ENCODE data around the gene QKI.
A peak's percentile ranks its signal among the peaks of the same experiment; 100 is the strongest.

The QKI gene

DNA sequence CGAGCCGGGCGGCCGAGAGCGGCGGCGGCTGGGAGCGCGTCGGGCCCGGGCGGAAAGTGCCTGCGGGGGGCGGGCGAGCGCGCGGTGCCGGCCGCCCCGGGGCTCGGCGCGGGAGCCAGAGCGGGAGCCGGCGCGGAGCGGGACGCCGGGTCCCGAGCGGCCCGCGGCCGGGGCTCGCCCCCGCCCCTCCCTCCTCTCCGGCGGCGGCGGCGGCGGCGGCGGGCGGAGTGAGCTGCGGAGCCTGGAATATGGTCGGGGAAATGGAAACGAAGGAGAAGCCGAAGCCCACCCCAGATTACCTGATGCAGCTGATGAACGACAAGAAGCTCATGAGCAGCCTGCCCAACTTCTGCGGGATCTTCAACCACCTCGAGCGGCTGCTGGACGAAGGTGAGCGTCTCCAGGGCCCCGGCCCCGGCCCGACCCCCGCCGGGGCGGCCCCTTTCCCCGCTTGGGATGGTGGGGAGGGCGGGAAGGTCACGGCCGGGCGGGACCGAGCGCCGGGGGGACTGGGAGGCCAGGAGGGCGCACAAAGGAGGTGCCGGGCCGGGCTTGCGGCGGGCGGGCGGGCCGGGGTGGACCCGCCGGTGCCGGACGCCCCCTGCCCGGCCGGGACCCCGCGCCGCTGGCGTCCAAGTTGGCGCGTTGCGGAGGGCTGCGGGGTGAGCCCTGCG is 565 bp downstream of the QKI start:
- ATAC-seq (ENCODE audit: low read depth) (no peak), DNase-seq (ENCODE audit: low spot score) (no peak)
- Histone ChIP-seq H3K9me3 (ENCODE audit: severe bottlenecking) (no peaks in the 10 kb centered on the region), H3K36me3 (ENCODE audit: low read depth) (no peaks in the 10 kb centered on the region), H3K4me3 (ENCODE audit: severe bottlenecking) (peak overlapping the region; percentile 69), H3K27ac (ENCODE audit: poor library complexity, severe bottlenecking) (peak overlapping the region; percentile 92), H3K27me3 (ENCODE audit: insufficient read depth, poor library complexity, severe bottlenecking) (no peaks in the 10 kb centered on the region), H3K4me1 (ENCODE audit: insufficient read depth, poor library complexity, severe bottlenecking) (peaks cover 6% of the 10 kb centered on the region)
- TF ChIP-seq, protein P1, sequence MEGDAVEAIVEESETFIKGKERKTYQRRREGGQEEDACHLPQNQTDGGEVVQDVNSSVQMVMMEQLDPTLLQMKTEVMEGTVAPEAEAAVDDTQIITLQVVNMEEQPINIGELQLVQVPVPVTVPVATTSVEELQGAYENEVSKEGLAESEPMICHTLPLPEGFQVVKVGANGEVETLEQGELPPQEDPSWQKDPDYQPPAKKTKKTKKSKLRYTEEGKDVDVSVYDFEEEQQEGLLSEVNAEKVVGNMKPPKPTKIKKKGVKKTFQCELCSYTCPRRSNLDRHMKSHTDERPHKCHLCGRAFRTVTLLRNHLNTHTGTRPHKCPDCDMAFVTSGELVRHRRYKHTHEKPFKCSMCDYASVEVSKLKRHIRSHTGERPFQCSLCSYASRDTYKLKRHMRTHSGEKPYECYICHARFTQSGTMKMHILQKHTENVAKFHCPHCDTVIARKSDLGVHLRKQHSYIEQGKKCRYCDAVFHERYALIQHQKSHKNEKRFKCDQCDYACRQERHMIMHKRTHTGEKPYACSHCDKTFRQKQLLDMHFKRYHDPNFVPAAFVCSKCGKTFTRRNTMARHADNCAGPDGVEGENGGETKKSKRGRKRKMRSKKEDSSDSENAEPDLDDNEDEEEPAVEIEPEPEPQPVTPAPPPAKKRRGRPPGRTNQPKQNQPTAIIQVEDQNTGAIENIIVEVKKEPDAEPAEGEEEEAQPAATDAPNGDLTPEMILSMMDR (IDR thresholded peaks at IDR 0.05; ENCODE audit: poor library complexity, severe bottlenecking): no peak

DNA sequence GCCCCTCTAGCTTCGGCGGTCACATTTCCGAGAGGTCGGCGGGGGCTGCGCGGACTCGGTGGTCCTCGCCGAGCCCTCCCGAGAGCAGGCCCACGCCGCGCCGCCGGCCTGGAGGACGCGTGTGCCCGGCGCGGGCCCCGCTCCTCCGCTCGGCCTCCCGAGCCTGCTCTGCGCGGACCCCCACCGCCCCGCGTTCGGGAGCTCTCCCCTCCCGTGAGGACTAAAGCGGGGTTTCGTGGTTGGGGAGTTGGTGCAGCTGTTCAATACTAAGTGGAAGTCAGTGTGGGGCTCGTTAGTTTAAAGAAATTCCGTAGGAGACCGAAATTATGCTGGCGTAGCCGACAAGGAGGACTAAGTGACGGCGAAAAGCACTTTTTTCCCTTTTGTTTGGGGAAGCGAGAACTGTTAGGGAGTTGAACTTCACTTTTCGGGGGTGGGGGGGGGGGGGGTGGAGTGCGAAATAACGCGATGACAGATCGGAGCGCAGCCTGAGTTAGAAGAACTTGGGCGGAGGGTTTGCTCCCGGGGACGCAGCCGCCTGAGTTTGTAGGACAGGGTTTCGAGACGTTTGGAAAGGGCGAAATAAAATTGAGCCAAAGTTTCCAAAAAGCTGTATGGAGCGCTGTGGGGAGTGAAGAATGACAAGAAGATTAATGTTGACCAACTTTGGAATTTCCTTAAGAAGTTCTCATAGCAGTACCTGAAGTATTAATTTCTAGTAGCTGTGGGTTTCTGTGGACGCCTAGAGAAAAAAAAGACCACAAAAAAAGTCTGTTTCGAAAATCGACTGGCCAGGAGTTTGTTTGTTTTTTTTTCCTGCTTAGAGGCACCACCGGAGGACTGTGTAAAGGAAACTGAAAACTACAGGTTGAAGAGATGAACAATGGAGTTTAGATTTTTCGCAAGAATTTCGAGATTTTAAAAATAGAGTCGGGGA is 1.4 kb downstream of the QKI start:
- H3K27me3 ChIP-seq (ENCODE audit: insufficient read depth, poor library complexity, severe bottlenecking): no peaks in the 10 kb centered on the region
- DNase-seq (ENCODE audit: low spot score) (no peak), ATAC-seq (ENCODE audit: low read depth) (no peak)
- TF ChIP-seq, protein P1 (IDR thresholded peaks at IDR 0.05; ENCODE audit: poor library complexity, severe bottlenecking): no peak
- H3K4me3 ChIP-seq (ENCODE audit: severe bottlenecking): peak overlapping the region; percentile 69
- H3K27ac ChIP-seq (ENCODE audit: poor library complexity, severe bottlenecking): peak overlapping the region; percentile 92
- no peaks in the 10 kb centered on the region for H3K9me3 ChIP-seq (ENCODE audit: severe bottlenecking)
- H3K4me1 ChIP-seq (ENCODE audit: insufficient read depth, poor library complexity, severe bottlenecking): peaks cover 6% of the 10 kb centered on the region
- no peaks in the 10 kb centered on the region for H3K36me3 ChIP-seq (ENCODE audit: low read depth)

DNA sequence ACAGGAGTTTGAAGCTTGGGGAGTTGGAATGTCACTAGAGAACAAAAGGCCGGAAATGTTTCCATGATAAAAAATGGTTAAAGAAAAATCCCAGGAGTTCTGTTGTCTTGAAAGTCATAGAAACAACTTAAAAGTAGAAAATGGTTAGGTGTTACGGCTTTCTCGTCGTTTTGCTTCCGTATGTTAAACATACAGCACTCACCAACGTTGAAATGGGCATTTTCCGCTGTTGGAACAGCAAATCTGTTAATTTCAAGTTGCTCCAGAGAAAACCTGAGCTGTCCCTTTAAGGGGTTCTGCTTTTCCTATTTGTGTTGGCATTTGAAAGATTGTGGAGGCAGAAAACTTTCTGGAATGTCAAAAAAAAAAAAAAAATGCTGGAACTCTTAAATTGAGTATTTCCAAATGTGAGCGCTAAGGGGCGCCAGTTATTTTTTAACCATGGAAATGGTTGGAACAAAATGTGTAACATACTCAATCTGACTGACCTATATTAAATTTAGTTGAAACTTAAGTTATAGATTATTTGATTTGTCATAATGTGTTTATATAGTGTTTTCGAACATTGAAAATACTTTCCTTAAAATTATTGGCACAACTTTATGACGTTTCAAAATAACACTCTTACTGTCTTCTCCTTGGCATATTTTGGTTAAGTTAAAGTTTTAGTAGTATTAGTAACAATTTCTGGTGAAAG is 2.2 kb downstream of the QKI start:
- Histone ChIP-seq H3K4me3 (ENCODE audit: severe bottlenecking) (peak overlapping the region; percentile 69), H3K27ac (ENCODE audit: poor library complexity, severe bottlenecking) (peak overlapping the region; percentile 92), H3K36me3 (ENCODE audit: low read depth) (no peaks in the 10 kb centered on the region), H3K9me3 (ENCODE audit: severe bottlenecking) (no peaks in the 10 kb centered on the region), H3K4me1 (ENCODE audit: insufficient read depth, poor library complexity, severe bottlenecking) (peaks cover 6% of the 10 kb centered on the region), H3K27me3 (ENCODE audit: insufficient read depth, poor library complexity, severe bottlenecking) (no peaks in the 10 kb centered on the region)
- 0 out of 3 replicates have a peak, but pooled peaks have one; percentile 12 for ATAC-seq (ENCODE audit: low read depth)
- TF ChIP-seq, protein P1 (IDR thresholded peaks at IDR 0.05; ENCODE audit: poor library complexity, severe bottlenecking): peak; percentile 87
- DNase-seq (ENCODE audit: low spot score): no peak

DNA sequence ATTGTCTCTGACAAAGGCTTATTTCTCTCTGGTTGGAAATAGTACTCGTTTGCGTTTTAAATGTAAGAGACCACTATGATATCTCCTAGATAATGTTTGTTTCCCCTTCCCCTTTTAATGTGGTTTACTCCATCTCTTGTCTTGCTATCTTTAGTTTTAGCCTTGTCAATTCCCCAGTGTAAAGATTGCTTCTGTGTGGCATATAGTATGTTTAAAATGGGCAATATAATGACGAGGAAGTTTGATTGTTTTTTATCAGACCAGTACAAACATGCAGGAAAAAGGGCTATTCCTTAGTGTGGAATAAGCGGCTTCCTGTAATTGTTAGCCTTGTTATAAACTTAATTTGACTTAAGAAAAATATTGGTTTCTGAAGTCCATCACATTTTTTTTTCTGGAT is 3.1 kb downstream of the QKI start:
- H3K27me3 ChIP-seq (ENCODE audit: insufficient read depth, poor library complexity, severe bottlenecking): no peaks in the 10 kb centered on the region
- DNase-seq (ENCODE audit: low spot score) (no peak), ATAC-seq (ENCODE audit: low read depth) (no peak)
- peak overlapping the region; percentile 69 for H3K4me3 ChIP-seq (ENCODE audit: severe bottlenecking)
- H3K27ac ChIP-seq (ENCODE audit: poor library complexity, severe bottlenecking): peak overlapping the region; percentile 92
- no peaks in the 10 kb centered on the region for H3K9me3 ChIP-seq (ENCODE audit: severe bottlenecking)
- H3K4me1 ChIP-seq (ENCODE audit: insufficient read depth, poor library complexity, severe bottlenecking): peaks cover 6% of the 10 kb centered on the region
- TF ChIP-seq, protein P1 (IDR thresholded peaks at IDR 0.05; ENCODE audit: poor library complexity, severe bottlenecking): no peak
- H3K36me3 ChIP-seq (ENCODE audit: low read depth): peaks cover 6% of the 10 kb centered on the region; the same call in 1 of the 2 replicates

Data from RWPE2 (cell line).